Neuronal stem cell (in vitro differentiated cells): Measurements from ENCODE around the gene HLA-E.
"Not testable (repeated sequence)": the region's sequence is repeated elsewhere in the genome, so short reads cannot be mapped to it uniquely, and the experiment has no call there.

Experiments
- DNase-seq: peaks from one replicate; pipeline ENCODE4 v3.0.0-alpha.2; 2013; ENCODE audit warnings: low spot score
- H2AFZ ChIP-seq: one replicate; pipeline ENCODE4 v1.6.1; 2013; ENCODE audit warnings: mild to moderate bottlenecking, low read length, inconsistent platforms
- H2AK5ac ChIP-seq: 2 replicates; pipeline ENCODE4 v1.6.1; 2013; ENCODE audit warnings: low read depth, mild to moderate bottlenecking, inconsistent platforms, low read length, moderate library complexity, mixed read lengths
- H2BK120ac ChIP-seq: 2 replicates; pipeline ENCODE4 v1.6.1; 2013; ENCODE audit warnings: low read depth, mild to moderate bottlenecking, inconsistent platforms, low read length, moderate library complexity, mixed read lengths
- H2BK12ac ChIP-seq: one replicate; pipeline ENCODE4 v1.6.1; 2013; ENCODE audit warnings: low read length, inconsistent platforms
- H2BK15ac ChIP-seq: 2 replicates; pipeline ENCODE4 v1.6.1; 2013; ENCODE audit warnings: mild to moderate bottlenecking, low read length, inconsistent platforms, mixed read lengths
- H2BK5ac ChIP-seq: one replicate; pipeline ENCODE4 v1.6.1; 2013; ENCODE audit warnings: inconsistent platforms, mild to moderate bottlenecking, low read length, moderate library complexity
- H3K14ac ChIP-seq: one replicate; pipeline ENCODE4 v1.6.1; 2013; ENCODE audit warnings: low read length, inconsistent platforms
- H3K18ac ChIP-seq: 2 replicates; pipeline ENCODE4 v1.6.1; 2013; ENCODE audit warnings: low read length, inconsistent platforms
- H3K23ac ChIP-seq: 2 replicates; pipeline ENCODE4 v1.6.1; 2013; ENCODE audit warnings: low read depth, mild to moderate bottlenecking, mixed read lengths, low read length, inconsistent platforms; ENCODE audit not compliant: poor library complexity
- H3K27ac ChIP-seq: replicated peaks from 3 replicates; pipeline ENCODE4 v1.5.1; 2013; ENCODE audit warnings: low read length, inconsistent platforms
- H3K27me3 ChIP-seq, 3 experiments: 2 replicates each; pipeline ENCODE4 v1.6.1; 2013; ENCODE audit warnings: low read length in 3 of 3, mild to moderate bottlenecking in 2 of 3, inconsistent platforms in 1 of 3, low read depth in 1 of 3, mixed read lengths in 1 of 3, moderate library complexity in 1 of 3; ENCODE audit not compliant: control insufficient read depth in 3 of 3, insufficient read depth in 3 of 3
- H3K36me3 ChIP-seq, 2 donors: replicated peaks in 1 of 2; 2 replicates each; pipeline ENCODE4 v1.6.1; 2013; ENCODE audit warnings: low read length in 2 of 2; ENCODE audit not compliant: control insufficient read depth in 2 of 2, insufficient read depth in 2 of 2
- H3K4ac ChIP-seq: 2 replicates; pipeline ENCODE4 v1.6.1; 2013; ENCODE audit warnings: inconsistent platforms, mild to moderate bottlenecking, low read length, moderate library complexity
- H3K4me1 ChIP-seq, 2 donors: 1 replicate in 1 of 2; 2 replicates in 1 of 2; pipeline ENCODE4 v1.6.1; 2013; ENCODE audit warnings: low read length in 2 of 2, low read depth in 1 of 2; ENCODE audit not compliant: control insufficient read depth in 2 of 2, insufficient read depth in 1 of 2
- H3K4me2 ChIP-seq: one replicate; pipeline ENCODE4 v1.6.1; 2013; ENCODE audit warnings: mild to moderate bottlenecking, low read length, inconsistent platforms; ENCODE audit not compliant: insufficient read depth, poor library complexity, severe bottlenecking
- H3K4me3 ChIP-seq, 2 donors: 2 replicates each; pipeline ENCODE4 v1.5.1; 2013; ENCODE audit warnings: low read length in 2 of 2, mild to moderate bottlenecking in 2 of 2, inconsistent platforms in 1 of 2, moderate library complexity in 1 of 2
- H3K79me1 ChIP-seq: one replicate; pipeline ENCODE4 v1.6.1; 2013; ENCODE audit warnings: low read depth, mild to moderate bottlenecking, inconsistent platforms, low read length, moderate library complexity
- H3K9ac ChIP-seq: one replicate; pipeline ENCODE4 v1.6.1; 2013; ENCODE audit warnings: mild to moderate bottlenecking, low read depth, low read length, inconsistent platforms; ENCODE audit not compliant: poor library complexity
- H3K9me3 ChIP-seq, 2 donors: replicated peaks in 1 of 2; 2 replicates each; pipeline versions ENCODE3 to v1.6.1; 2013; ENCODE audit warnings: low read length in 2 of 2, mild to moderate bottlenecking in 2 of 2, inconsistent platforms in 1 of 2, low read depth in 1 of 2, mixed read lengths in 1 of 2, moderate library complexity in 1 of 2; ENCODE audit not compliant: control insufficient read depth in 2 of 2, insufficient read depth in 1 of 2
- H4K8ac ChIP-seq: one replicate; pipeline ENCODE4 v1.6.1; 2013; ENCODE audit warnings: low read depth, mild to moderate bottlenecking, inconsistent platforms, low read length, moderate library complexity
- H4K91ac ChIP-seq: one replicate; pipeline ENCODE4 v1.6.1; 2013; ENCODE audit warnings: low read length, low read depth, mild to moderate bottlenecking, inconsistent platforms; ENCODE audit not compliant: poor library complexity
- WGBS, 2 donors: extraction: QIAGEN DNeasy Blood & Tissue Kit; methylation state at CpG; one replicate each; pipeline ENCODE4 v1.1.7; 2013; ENCODE audit warnings: missing lambda C conversion rate in 2 of 2, mixed read lengths in 1 of 2; ENCODE audit not compliant: insufficient read length in 2 of 2, insufficient replicate concordance in 1 of 2; ENCODE audit errors: extremely low coverage in 2 of 2; 5-methylcytosine and 5-hydroxymethylcytosine counted together

HLA-E gene

DNA sequence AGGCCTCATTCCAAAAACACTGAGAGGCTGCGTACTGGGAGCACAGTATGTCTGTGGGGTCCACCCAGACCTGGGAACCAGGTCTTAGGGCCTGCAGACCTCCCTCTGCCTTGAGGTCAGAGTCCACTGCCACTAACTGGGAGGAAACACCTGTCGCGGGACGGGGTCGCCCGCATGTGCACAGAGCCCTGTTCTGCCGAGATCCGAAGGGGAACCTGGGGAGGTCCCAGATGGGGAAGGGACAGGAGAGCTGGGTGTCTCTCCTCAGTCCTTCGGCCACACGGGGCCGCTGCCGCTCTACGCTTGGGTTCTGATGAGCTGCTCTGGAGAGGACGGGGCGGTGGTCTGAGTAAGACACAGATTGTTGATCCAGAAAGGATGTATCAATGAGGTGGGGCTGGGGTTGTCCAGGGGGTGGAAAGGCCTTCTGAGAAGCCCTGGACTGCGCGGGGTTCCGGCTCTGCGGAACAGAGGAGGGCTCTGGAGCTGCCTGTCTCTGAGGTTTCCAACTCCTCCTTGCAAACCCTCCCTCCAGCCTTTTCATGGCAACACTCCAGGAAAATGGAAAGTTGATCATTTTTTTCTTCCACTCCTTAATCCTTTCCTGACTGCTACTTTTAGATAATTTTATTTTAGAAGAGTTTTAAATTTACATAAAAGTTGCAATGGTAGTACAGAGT lies 7.2 kb upstream of the HLA-E start:
- no CpG with 5 or more reads among the region's 19 CpGs for WGBS, 2 donors
- peaks cover 6 to 38% (median 22%) of the 10 kb centered on the region in 3 experiments for H3K27me3 ChIP-seq

DNA sequence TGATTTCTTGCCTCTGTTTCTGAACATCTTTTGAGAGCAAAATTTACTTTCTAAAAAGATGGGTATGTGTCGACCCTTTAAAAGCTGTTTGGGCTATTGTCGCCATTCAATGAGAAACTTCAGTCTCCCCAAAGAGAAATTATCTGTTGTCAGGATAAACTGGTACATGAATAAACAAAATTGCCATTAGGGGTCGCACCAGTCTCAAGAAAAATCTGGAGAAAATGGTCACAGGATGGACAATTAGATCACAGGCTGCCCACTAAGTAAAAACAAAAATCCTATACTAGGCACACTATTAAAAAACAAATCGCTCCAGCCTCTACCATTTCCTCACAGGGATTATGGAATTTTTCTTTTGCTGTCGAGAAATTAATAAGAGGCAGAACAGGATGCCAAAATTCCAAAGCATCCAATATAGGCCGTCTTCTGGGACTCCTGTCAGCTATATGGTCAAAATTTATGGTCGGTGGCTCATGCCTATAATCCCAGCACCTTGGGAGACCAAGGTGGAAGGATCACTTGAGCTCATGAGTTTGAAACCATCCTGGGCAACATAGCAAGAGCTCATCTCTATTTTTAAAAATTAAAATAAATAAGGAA lies 5.5 kb upstream of the HLA-E start:
- Histone ChIP-seq H2BK120ac (no peak overlapping the region), H4K91ac (no peak overlapping the region), H3K14ac (no peak overlapping the region), H3K9ac (no peak overlapping the region), H3K18ac (no peak overlapping the region), H3K4me2 (no peak overlapping the region), H3K27me3 (peaks cover 6 to 36% (median 22%) of the 10 kb centered on the region in 3 experiments), H2AFZ (no peak overlapping the region), H2BK12ac (no peak overlapping the region), H3K23ac (no peak overlapping the region), H3K27ac (no peak overlapping the region), H4K8ac (no peak overlapping the region), H3K4ac (no peak overlapping the region), H2BK15ac (no peak overlapping the region), H2BK5ac (no peak overlapping the region), H2AK5ac (no peak overlapping the region), H3K79me1 (no peaks in the 10 kb centered on the region), H3K4me3 (no peak overlapping the region), H3K4me1 (no peaks in the 10 kb centered on the region), H3K36me3 (no peaks in the 10 kb centered on the region), H3K9me3 (no peaks in the 10 kb centered on the region)
- no CpG with 5 or more reads among the region's 7 CpGs for WGBS, 2 donors
- peak; percentile 49 for DNase-seq

More for the DNA sequence above, 7.2 kb upstream of the HLA-E start:
- H4K91ac ChIP-seq, H3K14ac ChIP-seq, H3K4me2 ChIP-seq, H2BK12ac ChIP-seq, H3K18ac ChIP-seq, H3K36me3 ChIP-seq, H3K9me3 ChIP-seq, H3K9ac ChIP-seq, H2AK5ac ChIP-seq, H3K79me1 ChIP-seq, H3K27ac ChIP-seq, H4K8ac ChIP-seq, H3K4ac ChIP-seq, H3K4me3 ChIP-seq, H2BK120ac ChIP-seq, H2BK15ac ChIP-seq, H3K4me1 ChIP-seq: not testable (repeated sequence)
- peak overlapping the region; percentile 96 for H3K23ac ChIP-seq
- peak overlapping the region; percentile 78 for H2AFZ ChIP-seq
- peak; percentile 69 for DNase-seq
- H2BK5ac ChIP-seq: peak overlapping the region; percentile 35

DNA sequence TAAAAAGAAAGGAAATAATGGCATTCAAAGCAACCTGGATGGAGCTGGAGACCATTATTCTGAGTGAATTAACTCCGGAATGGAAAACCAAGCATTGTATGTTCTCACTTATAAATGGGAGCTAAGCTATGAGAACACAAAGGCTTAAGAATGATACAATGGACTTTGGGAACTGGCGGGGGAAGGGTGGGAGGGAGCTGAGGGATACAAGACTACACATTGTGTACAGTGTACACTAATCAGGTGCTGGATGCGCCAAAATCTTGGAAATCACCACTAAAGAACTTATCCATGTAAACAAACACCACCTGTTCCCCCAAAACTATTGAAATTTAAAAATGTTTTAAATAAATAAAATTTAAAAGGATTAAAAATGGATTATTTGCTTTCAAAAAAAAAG lies 4.1 kb upstream of the HLA-E start:
- no peak overlapping the region for H2BK120ac ChIP-seq
- no peak overlapping the region for H4K8ac ChIP-seq
- H3K4ac ChIP-seq: no peak overlapping the region
- H2BK15ac ChIP-seq: no peak overlapping the region
- H3K18ac ChIP-seq: no peak overlapping the region
- H3K36me3 ChIP-seq: no peaks in the 10 kb centered on the region
- WGBS, 2 donors: no CpG with 5 or more reads among the region's 3 CpGs
- H2BK5ac ChIP-seq: no peak overlapping the region
- H2BK12ac ChIP-seq: no peak overlapping the region
- no peak overlapping the region for H2AK5ac ChIP-seq
- DNase-seq: no peak
- no peak overlapping the region for H3K4me3 ChIP-seq
- H3K4me2 ChIP-seq: no peak overlapping the region
- peaks cover 1 to 2% of the 10 kb centered on the region in 2 donors for H3K4me1 ChIP-seq
- no peak overlapping the region for H3K27ac ChIP-seq
- peaks cover 6 to 25% (median 22%) of the 10 kb centered on the region in 3 experiments for H3K27me3 ChIP-seq
- no peak overlapping the region for H3K9ac ChIP-seq
- no peak overlapping the region for H4K91ac ChIP-seq
- no peak overlapping the region for H3K14ac ChIP-seq
- no peaks in the 10 kb centered on the region for H3K79me1 ChIP-seq
- H3K23ac ChIP-seq: no peak overlapping the region
- H2AFZ ChIP-seq: no peak overlapping the region
- no peaks in the 10 kb centered on the region for H3K9me3 ChIP-seq

DNA sequence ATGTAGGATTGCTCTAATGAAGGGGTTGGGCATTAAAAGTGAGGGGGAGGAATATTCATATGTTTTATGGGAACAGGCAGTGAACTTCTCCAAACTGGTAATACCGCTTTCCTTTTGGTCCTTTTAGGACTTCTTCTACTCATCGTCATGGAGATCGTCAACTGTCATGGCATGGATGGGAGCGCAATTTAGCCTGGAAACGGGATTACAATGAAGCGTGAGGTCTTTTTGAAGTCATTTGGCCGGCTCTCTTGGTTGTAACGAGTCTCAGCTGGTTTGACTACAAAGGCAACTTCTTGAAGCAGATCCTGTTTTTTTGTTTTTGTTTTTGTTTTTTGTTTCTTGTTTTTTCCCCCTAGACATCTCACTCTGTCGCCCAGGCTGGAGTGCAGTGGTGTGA lies 1.4 kb upstream of the HLA-E start:
- no CpG with 5 or more reads among the region's 9 CpGs for WGBS, 2 donors
- Histone ChIP-seq H2BK120ac (no peak overlapping the region), H3K4ac (no peak overlapping the region)

More for the DNA sequence above, 1.4 kb upstream of the HLA-E start:
- Histone ChIP-seq H4K91ac (no peak overlapping the region), H2AK5ac (no peak overlapping the region), H2BK12ac (no peak overlapping the region), H3K9me3 (no peaks in the 10 kb centered on the region), H2AFZ (peak overlapping the region; percentile 4), H3K18ac (no peak overlapping the region), H3K4me2 (no peak overlapping the region), H3K27me3 (peaks cover 0 to 4% (median 4%) of the 10 kb centered on the region in 3 experiments), H3K4me3 (no peak overlapping the region), H3K79me1 (no peaks in the 10 kb centered on the region), H3K14ac (no peak overlapping the region), H3K4me1 (peaks cover 2 to 4% of the 10 kb centered on the region in 2 donors), H3K27ac (no peak overlapping the region), H2BK5ac (no peak overlapping the region), H3K36me3 (peaks cover 4 to 16% of the 10 kb centered on the region in 2 donors), H3K23ac (no peak overlapping the region), H2BK15ac (no peak overlapping the region), H3K9ac (no peak overlapping the region), H4K8ac (no peak overlapping the region)
- DNase-seq: no peak
